Progenitor cell of endocrine pancreas (in vitro differentiated cells): ENCODE measurements around the gene ARRB1. TPM values are rescaled to one million over a fixed set of nuclear protein-coding genes. Genes with fewer than 3 reads are reported as not detected.

Source experiments
- DNase-seq: peaks from one replicate; pipeline ENCODE4 v3.0.0; 2021; ENCODE audit warnings: low spot score; ENCODE audit not compliant: unreplicated experiment
- H3K27ac Mint-ChIP-seq: 2 replicates; pipeline ENCODE4 v1.8.0; 2021; ENCODE audit warnings: mild to moderate bottlenecking, moderate library complexity, mixed read lengths
- H3K27me3 Mint-ChIP-seq: 2 replicates; pipeline ENCODE4 v1.8.0; 2021; ENCODE audit warnings: mixed read lengths
- H3K36me3 Mint-ChIP-seq: 2 replicates; pipeline ENCODE4 v1.8.0; 2022; ENCODE audit warnings: mixed read lengths; ENCODE audit not compliant: insufficient read depth
- H3K4me1 Mint-ChIP-seq: 2 replicates; pipeline ENCODE4 v1.8.0; 2021; ENCODE audit warnings: low read depth, mixed read lengths
- H3K4me3 Mint-ChIP-seq: 2 replicates; pipeline ENCODE4 v1.8.0; 2021; ENCODE audit warnings: low read depth, mild to moderate bottlenecking, moderate library complexity, mixed read lengths
- H3K9me3 Mint-ChIP-seq: 2 replicates; pipeline ENCODE4 v1.8.0; 2021; ENCODE audit warnings: low read depth, mixed read lengths
- CTCF ChIP-seq: fragments of 200-600 bp; sonication (generic); IDR thresholded peaks from one replicate; pipeline ENCODE4 v1.5.0; 2021; ENCODE audit warnings: antibody characterized with exemption, mild to moderate bottlenecking; ENCODE audit not compliant: unreplicated experiment
- total RNA-seq: library from RNA; stranded (reverse); gene quantifications from 2 replicates; pipeline ENCODE4 v1.2.1, GENCODE V29; 2021

The ARRB1 gene
- total RNA-seq, 1 donor from 2014 or later, result 32.5 TPM

GRCh38 chr11:75320643-75321042, 30.8 kb downstream of the ARRB1 start:
- H3K27ac Mint-ChIP-seq, result no peak overlapping the region
- H3K27me3 Mint-ChIP-seq, result no peaks in the 10 kb centered on the region
- TF ChIP-seq CTCF, result no peak
- no peak overlapping the region for H3K4me3 Mint-ChIP-seq
- no peaks in the 10 kb centered on the region for H3K9me3 Mint-ChIP-seq
- no peaks in the 10 kb centered on the region for H3K36me3 Mint-ChIP-seq
- H3K4me1 Mint-ChIP-seq, result peaks cover 37% of the 10 kb centered on the region
- DNase-seq, result no peak

- Mint-ChIP-seq H3K4me1 (peaks cover 37% of the 10 kb centered on the region), H3K27ac (no peak overlapping the region), H3K4me3 (no peak overlapping the region), H3K27me3 (no peaks in the 10 kb centered on the region), H3K9me3 (no peaks in the 10 kb centered on the region), H3K36me3 (no peaks in the 10 kb centered on the region)
- no peak for TF ChIP-seq CTCF
- no peak for DNase-seq
Measured at GRCh38 chr11:75320046-75320618, 31.3 kb downstream of the ARRB1 start.

GRCh38 chr11:75319035-75319877, 32.2 kb downstream of the ARRB1 start:
- Mint-ChIP-seq H3K4me3 (no peak overlapping the region), H3K4me1 (peaks cover 30% of the 10 kb centered on the region), H3K9me3 (no peaks in the 10 kb centered on the region), H3K27me3 (no peaks in the 10 kb centered on the region), H3K27ac (no peak overlapping the region), H3K36me3 (no peaks in the 10 kb centered on the region)
- no peak for TF ChIP-seq CTCF
- DNase-seq, result no peak

GRCh38 chr11:75317446-75318122, 33.9 kb downstream of the ARRB1 start:
- Mint-ChIP-seq H3K27ac (no peak overlapping the region), H3K9me3 (no peaks in the 10 kb centered on the region), H3K36me3 (no peaks in the 10 kb centered on the region), H3K4me3 (no peak overlapping the region), H3K27me3 (no peaks in the 10 kb centered on the region), H3K4me1 (peaks cover 15% of the 10 kb centered on the region)
- TF ChIP-seq CTCF, result no peak
- DNase-seq, result no peak

GRCh38 chr11:75315439-75315805, 36.0 kb downstream of the ARRB1 start:
- Mint-ChIP-seq H3K9me3 (peaks cover 3% of the 10 kb centered on the region), H3K4me3 (no peak overlapping the region), H3K36me3 (peaks cover 1% of the 10 kb centered on the region), H3K27me3 (no peaks in the 10 kb centered on the region), H3K27ac (peak overlapping the region; percentile 40), H3K4me1 (peaks cover 16% of the 10 kb centered on the region)
- no peak for DNase-seq
- TF ChIP-seq CTCF, result no peak
